Ascending aorta (tissue), 2 donors: ENCODE results near the gene GPR183. TPM values are rescaled to one million over a fixed set of nuclear protein-coding genes. Genes with fewer than 3 reads are reported as not detected.

Source experiments
- DNase-seq, 2 donors: peaks; one replicate each; pipeline ENCODE4 v3.0.0-alpha.2; 2019; ENCODE audit warnings: low spot score in 2 of 2
- H3K27ac ChIP-seq, 2 donors: fragments of 200-600 bp; sonication (generic); one replicate each; pipeline ENCODE4 v1.5.1; 2016 to 2017; ENCODE audit warnings: mild to moderate bottlenecking in 1 of 2
- H3K27me3 ChIP-seq: fragments of 200-600 bp; sonication (generic); one replicate; pipeline ENCODE4 v1.5.1; 2017
- H3K36me3 ChIP-seq, 2 donors: fragments of 200-600 bp; sonication (generic); one replicate each; pipeline ENCODE4 v1.5.1; 2016
- H3K4me1 ChIP-seq, 2 donors: fragments of 200-600 bp; sonication (generic); one replicate each; pipeline ENCODE4 v1.5.1; 2016 to 2017; ENCODE audit warnings: mild to moderate bottlenecking in 1 of 2
- H3K4me3 ChIP-seq, 2 donors: fragments of 200-600 bp; sonication (generic); one replicate each; pipeline ENCODE4 v1.5.1; 2016 to 2017; ENCODE audit warnings: mild to moderate bottlenecking in 1 of 2
- H3K9me3 ChIP-seq, 2 donors: fragments of 200-600 bp; sonication (generic); one replicate each; pipeline ENCODE4 v1.5.1; 2016
- CTCF ChIP-seq, 3 experiments: fragments of 200-600 bp in 2 of 3; fragments of 450-650 bp in 1 of 3; sonication (generic) in 2 of 3; IDR thresholded peaks; one replicate each; pipeline ENCODE4 v1.5.1; 2016 to 2019; ENCODE audit warnings: antibody characterized with exemption in 3 of 3, mild to moderate bottlenecking in 1 of 3, moderate library complexity in 1 of 3
- intact Hi-C: fragments of 100-400 bp; cut with DNase I; formaldehyde crosslinking; loops from one replicate; pipeline ENCODE4 v1.15.1; 2023
- total RNA-seq: library from RNA; depleted of rRNA; stranded (reverse); fragments of >200 nt; gene quantifications from one replicate; pipeline ENCODE4 v1.1.0, GENCODE V29; 2016

GPR183 gene
- total RNA-seq, 1 donor from 2014 or later, result 1.1 TPM

- Histone ChIP-seq H3K27ac (no peak overlapping the region), H3K9me3 (no peaks in the 10 kb centered on the region), H3K4me3 (no peak overlapping the region), H3K4me1 (no peaks in the 10 kb centered on the region), H3K36me3 (peaks cover 0 to 7% of the 10 kb centered on the region in 2 donors), H3K27me3 (no peaks in the 10 kb centered on the region)
- no peak for TF ChIP-seq CTCF (IDR thresholded peaks at IDR 0.05)
- intact Hi-C loops, result no loop called here
- DNase-seq, result no peak
These were observed 22.3 kb upstream of the GPR183 start for GRCh38 chr13:99329477-99329876.

- Histone ChIP-seq H3K4me1 (no peaks in the 10 kb centered on the region), H3K27me3 (no peaks in the 10 kb centered on the region), H3K4me3 (no peak overlapping the region), H3K36me3 (peaks cover 0 to 13% of the 10 kb centered on the region in 2 donors), H3K27ac (no peak overlapping the region), H3K9me3 (no peaks in the 10 kb centered on the region)
- DNase-seq, result no peak
- TF ChIP-seq CTCF (IDR thresholded peaks at IDR 0.05), result no peak
- intact Hi-C loops, result no loop called here
These were observed 20.6 kb upstream of the GPR183 start for GRCh38 chr13:99327761-99328160.

- no peaks in the 10 kb centered on the region for H3K27me3 ChIP-seq
- H3K4me3 ChIP-seq, result no peak overlapping the region
- intact Hi-C loops, result no loop called here
- peaks cover 3 to 5% of the 10 kb centered on the region in 2 donors for H3K4me1 ChIP-seq
- H3K27ac ChIP-seq, result no peak overlapping the region
- peaks cover 0 to 13% of the 10 kb centered on the region in 2 donors for H3K36me3 ChIP-seq
- H3K9me3 ChIP-seq, result no peaks in the 10 kb centered on the region
- DNase-seq, result no peak
- no peak for TF ChIP-seq CTCF (IDR thresholded peaks at IDR 0.05)
These were observed 19.9 kb upstream of the GPR183 start for GRCh38 chr13:99327126-99327525.

- Histone ChIP-seq H3K9me3 (no peaks in the 10 kb centered on the region), H3K4me3 (no peak overlapping the region), H3K27ac (no peak overlapping the region), H3K27me3 (no peaks in the 10 kb centered on the region), H3K36me3 (peaks cover 0 to 13% of the 10 kb centered on the region in 2 donors), H3K4me1 (peaks cover 6 to 9% of the 10 kb centered on the region in 2 donors)
- no peak for TF ChIP-seq CTCF (IDR thresholded peaks at IDR 0.05)
- intact Hi-C loops, result no loop called here
- DNase-seq, result no peak
These were observed 18.8 kb upstream of the GPR183 start for GRCh38 chr13:99326012-99326411.

- Histone ChIP-seq H3K4me3 (no peak overlapping the region), H3K4me1 (peaks cover 6 to 19% of the 10 kb centered on the region in 2 donors), H3K27me3 (no peaks in the 10 kb centered on the region), H3K36me3 (peaks cover 0 to 6% of the 10 kb centered on the region in 2 donors), H3K27ac (peak overlapping the region in 1 of 2 donors; percentile 2), H3K9me3 (no peaks in the 10 kb centered on the region)
- no peak for TF ChIP-seq CTCF (IDR thresholded peaks at IDR 0.05)
- DNase-seq, result no peak
- intact Hi-C loops, result loop anchor here (5.0 kb wide), 1 partner anchor 121 kb away; the partner anchor contains the start of gene UBAC2
These were observed 16.3 kb upstream of the GPR183 start for GRCh38 chr13:99323488-99323887.
